Measurements from ENCODE around the gene TBL1XR1.

The TBL1XR1 gene

GRCh38 chr3:176994891-176995781 lies 202.1 kb downstream of the TBL1XR1 start:
- no peak for DNase-seq

GRCh38 chr3:176994393-176994792 lies 202.9 kb downstream of the TBL1XR1 start:
- DNase-seq = no peak

- DNase-seq = no peak
Observed at GRCh38 chr3:176992978-176993377, 204.3 kb downstream of the TBL1XR1 start.

- DNase-seq = no peak
Observed at GRCh38 chr3:176992565-176992964, 204.7 kb downstream of the TBL1XR1 start.

- DNase-seq = no peak
Observed at GRCh38 chr3:176988795-176989194, 208.5 kb downstream of the TBL1XR1 start.

GRCh38 chr3:176987901-176988650 lies 209.2 kb downstream of the TBL1XR1 start:
- DNase-seq = no peak

- no peak for DNase-seq
Observed at GRCh38 chr3:176978441-176978840, 218.8 kb downstream of the TBL1XR1 start.

GRCh38 chr3:176977331-176977730 lies 220.0 kb downstream of the TBL1XR1 start:
- DNase-seq = no peak

GRCh38 chr3:176976586-176976985 lies 220.7 kb downstream of the TBL1XR1 start:
- no peak for DNase-seq

GRCh38 chr3:176974279-176974678 lies 223.0 kb downstream of the TBL1XR1 start:
- no peak for DNase-seq

GRCh38 chr3:176971613-176972174 lies 225.6 kb downstream of the TBL1XR1 start:
- DNase-seq = no peak

- no peak for DNase-seq
Observed at GRCh38 chr3:176970770-176971169, 226.5 kb downstream of the TBL1XR1 start.

GRCh38 chr3:176969506-176969905 lies 227.8 kb downstream of the TBL1XR1 start:
- no peak for DNase-seq

Measured in CD4-positive, alpha-beta T cell treated with Interferon alpha-2 for 1 hour (primary cell).